Measurements from ENCODE around the gene UBA52.

DNA sequence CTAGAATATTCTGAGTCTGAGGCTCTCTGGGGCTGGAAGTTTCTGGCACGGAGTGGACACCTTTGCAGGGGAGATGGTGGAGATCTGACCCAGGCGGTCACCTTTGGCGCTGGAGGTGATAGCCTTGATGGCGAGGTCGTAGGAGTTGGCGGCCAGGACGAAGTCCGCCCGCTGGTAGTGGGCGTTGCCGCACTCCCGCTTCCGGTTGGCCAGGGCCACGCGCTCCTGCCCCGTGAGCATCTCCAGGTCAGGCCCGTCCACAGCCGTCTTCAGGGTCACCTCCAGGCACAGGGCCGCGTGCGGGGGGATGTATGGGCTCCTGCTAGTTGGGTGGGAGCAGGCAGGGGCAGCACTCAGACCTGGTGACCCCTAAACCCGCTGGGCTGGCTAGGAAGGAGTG, 33.5 kb upstream of the UBA52 start:
- TF ChIP-seq POLR2A (IDR thresholded peaks at IDR 0.05) (no peak), CTCF (IDR thresholded peaks at IDR 0.05) (no peak)
